DOHH2 (cell line): ENCODE data around the gene ZNF391.

Experiments used
- CTCF ChIP-seq: fragments of 200-600 bp; sonication (generic); IDR thresholded peaks from one replicate; pipeline ENCODE4 v1.5.1; 2014; ENCODE audit warnings: antibody characterized with exemption, mild to moderate bottlenecking, low read depth, low read length; ENCODE audit not compliant: poor library complexity, severe bottlenecking
- EZH2phosphoT487 ChIP-seq: fragments of 200-600 bp; sonication (generic); IDR thresholded peaks from 2 replicates; pipeline ENCODE4 v1.6.1; 2017; ENCODE audit warnings: borderline replicate concordance, mild to moderate bottlenecking, antibody characterized with exemption, low read length, moderate library complexity, mixed read lengths

DNA sequence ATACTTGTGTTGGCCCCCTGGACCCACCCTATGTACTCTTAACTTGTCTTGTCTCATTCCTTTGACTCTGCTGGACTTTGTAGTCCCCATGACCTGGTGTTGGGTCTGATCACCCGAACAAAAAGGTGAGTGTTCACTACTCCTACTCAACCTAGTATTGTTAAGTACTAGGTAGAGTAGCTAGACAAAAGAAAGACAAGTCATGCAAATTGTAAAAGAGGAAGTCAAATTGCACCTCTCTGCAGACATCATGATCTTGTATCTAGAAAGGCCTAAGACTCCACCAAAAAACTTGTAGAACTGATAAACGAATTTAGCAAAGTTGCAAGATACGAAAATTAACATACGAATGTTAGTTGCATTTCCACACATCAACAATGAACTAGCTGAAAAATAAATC, 35.7 kb upstream of the ZNF391 start:
- TF ChIP-seq CTCF (no peak), EZH2phosphoT487 (no peak)
